Measurements from ENCODE around the gene FALEC.
"Not testable (repeated sequence)": the region's sequence is repeated elsewhere in the genome, so short reads cannot be mapped to it uniquely, and the experiment has no call there.

Gene FALEC

GRCh38 chr1:150558761-150559655 lies 43.5 kb downstream of the FALEC start:
- no peak for DNase-seq (ENCODE audit: low read depth in 4 of 4, low spot score in 1 of 4)

- no peak for DNase-seq (ENCODE audit: low read depth in 4 of 4, low spot score in 1 of 4)
Measured at GRCh38 chr1:150559656-150560010, 44.1 kb downstream of the FALEC start.

GRCh38 chr1:150560011-150560438 lies 44.5 kb downstream of the FALEC start:
- peak; percentile 59 to 70 (median 63) for DNase-seq (ENCODE audit: low read depth in 4 of 4, low spot score in 1 of 4)

GRCh38 chr1:150560576-150561253 lies 45.2 kb downstream of the FALEC start:
- DNase-seq (ENCODE audit: low read depth in 4 of 4, low spot score in 1 of 4) = peak; percentile 58 to 79 (median 75)

GRCh38 chr1:150561254-150561973 lies 45.9 kb downstream of the FALEC start:
- peak in 2 of 4 experiments; percentile 46 to 66 for DNase-seq (ENCODE audit: low read depth in 4 of 4, low spot score in 1 of 4)

GRCh38 chr1:150561974-150562445 lies 46.5 kb downstream of the FALEC start:
- peak; percentile 70 to 86 (median 77) for DNase-seq (ENCODE audit: low read depth in 4 of 4, low spot score in 1 of 4)

GRCh38 chr1:150562446-150563339 lies 47.1 kb downstream of the FALEC start:
- DNase-seq (ENCODE audit: low read depth in 4 of 4, low spot score in 1 of 4) = peak; percentile 45 to 77 (median 60)

GRCh38 chr1:150563340-150564038 lies 47.9 kb downstream of the FALEC start:
- no peak for DNase-seq (ENCODE audit: low read depth in 4 of 4, low spot score in 1 of 4)

- DNase-seq (ENCODE audit: low read depth in 4 of 4, low spot score in 1 of 4) = no peak
Measured at GRCh38 chr1:150564051-150564991, 48.8 kb downstream of the FALEC start.

- not testable (repeated sequence) for DNase-seq (ENCODE audit: low read depth in 4 of 4, low spot score in 1 of 4)
Measured at GRCh38 chr1:150565240-150565991, 49.9 kb downstream of the FALEC start.

GRCh38 chr1:150566589-150567340 lies 51.2 kb downstream of the FALEC start:
- DNase-seq (ENCODE audit: low read depth in 4 of 4, low spot score in 1 of 4) = no peak

GRCh38 chr1:150567341-150567716 lies 51.8 kb downstream of the FALEC start:
- peak in 1 of 4 experiments; percentile 42 for DNase-seq (ENCODE audit: low read depth in 4 of 4, low spot score in 1 of 4)

- no peak for DNase-seq (ENCODE audit: low read depth in 4 of 4, low spot score in 1 of 4)
Measured at GRCh38 chr1:150567717-150568593, 52.4 kb downstream of the FALEC start.

- DNase-seq (ENCODE audit: low read depth in 4 of 4, low spot score in 1 of 4) = no peak
Measured at GRCh38 chr1:150568594-150568966, 53.0 kb downstream of the FALEC start.

GRCh38 chr1:150572918-150573647 lies 57.5 kb downstream of the FALEC start:
- DNase-seq (ENCODE audit: low read depth in 4 of 4, low spot score in 1 of 4) = no peak

GRCh38 chr1:150573648-150574071 lies 58.1 kb downstream of the FALEC start:
- DNase-seq (ENCODE audit: low read depth in 4 of 4, low spot score in 1 of 4) = not testable (repeated sequence)
